Stomach (tissue), 9 donors: ENCODE measurements around the gene IPO13. TPM values are rescaled to one million over a fixed set of nuclear protein-coding genes. Genes with fewer than 3 reads are reported as not detected.

ENCODE experiments used
- DNase-seq, 2 donors: peaks; one replicate each; pipeline versions ENCODE4 v3.0.0 to v3.0.0-alpha.2; 2013 to 2019
- H3K27ac ChIP-seq, 5 donors: fragments of 200-600 bp in 4 of 5; sonication (generic) in 4 of 5; one replicate each; pipeline ENCODE4 v1.5.1; 2013 to 2019; ENCODE audit warnings: mild to moderate bottlenecking in 1 of 5, moderate library complexity in 1 of 5
- H3K27me3 ChIP-seq, 3 donors: fragments of 200-600 bp; sonication (generic); one replicate each; pipeline ENCODE4 v1.5.1; 2017 to 2019; ENCODE audit warnings: mixed run types in 1 of 3
- H3K36me3 ChIP-seq, 4 donors: fragments of 200-600 bp; sonication (generic); 1 replicate in 3 of 4; 2 replicates in 1 of 4; pipeline ENCODE4 v1.5.1; 2016 to 2019
- H3K4me1 ChIP-seq, 4 donors: fragments of 200-600 bp; sonication (generic); one replicate each; pipeline ENCODE4 v1.5.1; 2016 to 2019
- H3K4me3 ChIP-seq, 4 donors: fragments of 200-600 bp; sonication (generic) in 3 of 4; one replicate each; pipeline ENCODE4 v1.5.1; 2016 to 2019; ENCODE audit warnings: mild to moderate bottlenecking in 1 of 4
- H3K9me3 ChIP-seq, 4 donors: fragments of 200-600 bp; sonication (generic); one replicate each; pipeline ENCODE4 v1.5.1; 2016 to 2019
- CTCF ChIP-seq, 7 experiments: fragments of 450-650 bp in 4 of 7; fragments of 200-600 bp in 3 of 7; sonication (generic) in 3 of 7; IDR thresholded peaks; one replicate each; pipeline ENCODE4 v1.5.1; 2016 to 2019; ENCODE audit warnings: antibody characterized with exemption in 7 of 7, control low read depth in 2 of 7, mild to moderate bottlenecking in 1 of 7
- EP300 ChIP-seq: sonication (generic); formaldehyde crosslinking; IDR thresholded peaks from one replicate; pipeline ENCODE4 v1.6.1; 2017; ENCODE audit warnings: antibody characterized with exemption
- POLR2A ChIP-seq, 4 donors: fragments of 450-650 bp; IDR thresholded peaks; one replicate each; pipeline ENCODE4 v1.6.1; 2016; ENCODE audit warnings: antibody characterized with exemption in 4 of 4, control low read depth in 2 of 4, mild to moderate bottlenecking in 1 of 4, moderate library complexity in 1 of 4
- POLR2AphosphoS5 ChIP-seq, 3 donors: sonication (generic); formaldehyde crosslinking; IDR thresholded peaks; one replicate each; pipeline ENCODE4 v1.6.1; 2016; ENCODE audit warnings: antibody characterized with exemption in 3 of 3
- WGBS, 5 donors: extraction: QIAGEN DNeasy Blood & Tissue Kit in 3 of 5; methylation state at CpG; one replicate each; pipeline versions ENCODE4 v1.1.5 to v1.1.7; 2013 to 2018; 5-methylcytosine and 5-hydroxymethylcytosine counted together
- intact Hi-C: fragments of 100-400 bp; cut with DNase I; formaldehyde crosslinking; loops from one replicate; pipeline ENCODE4 v1.15.1; 2023; ENCODE audit warnings: low total_unique reads
- polyA plus RNA-seq, 3 donors: library from polyadenylated mRNA; stranded (reverse); fragments of 200-250 nt; gene quantifications; one replicate each; pipeline ENCODE4 v1.2.3, GENCODE V29; 2013
- total RNA-seq, 5 donors: library from RNA; depleted of rRNA; stranded (reverse); fragments of >200 nt; gene quantifications; one replicate each; pipeline versions ENCODE4 v1.1.0 to v1.2.3, GENCODE V29; 2014 to 2016
- donor health status: healthy with polysubstance abuse.
- donor health status: Bipolar disorder and iron deficiency.
- donor health status: healthy.

Gene IPO13
- total and polyA plus RNA-seq, 8 donors, result 6.2 to 54.5 (median 16.9) TPM

GRCh38 chr1:43932786-43933385 lies 13.9 kb upstream of the IPO13 start:
- no peak for DNase-seq
- Histone ChIP-seq H3K4me3 (peak overlapping the region; percentile 33 to 52 (median 46)), H3K9me3 (no peaks in the 10 kb centered on the region), H3K36me3 (peaks cover 0 to 9% (median 4%) of the 10 kb centered on the region in 4 donors), H3K27me3 (peaks cover 0 to 26% (median 25%) of the 10 kb centered on the region in 3 donors), H3K4me1 (peaks cover 29 to 46% (median 40%) of the 10 kb centered on the region in 4 donors), H3K27ac (peak overlapping the region in 3 of 5 donors; percentile 5 to 76 (median 47))
- WGBS, 5 donors, result 26 to 33% (median 28%) methylated on average over 8 of the region's 8 CpGs
- intact Hi-C loops, result loop anchor here (5.0 kb wide), 1 partner anchor 171 kb away; no protein-coding TSS in a partner anchor
- TF ChIP-seq CTCF (IDR thresholded peaks at IDR 0.05), result no peak
- no peak for TF ChIP-seq EP300

DNA sequence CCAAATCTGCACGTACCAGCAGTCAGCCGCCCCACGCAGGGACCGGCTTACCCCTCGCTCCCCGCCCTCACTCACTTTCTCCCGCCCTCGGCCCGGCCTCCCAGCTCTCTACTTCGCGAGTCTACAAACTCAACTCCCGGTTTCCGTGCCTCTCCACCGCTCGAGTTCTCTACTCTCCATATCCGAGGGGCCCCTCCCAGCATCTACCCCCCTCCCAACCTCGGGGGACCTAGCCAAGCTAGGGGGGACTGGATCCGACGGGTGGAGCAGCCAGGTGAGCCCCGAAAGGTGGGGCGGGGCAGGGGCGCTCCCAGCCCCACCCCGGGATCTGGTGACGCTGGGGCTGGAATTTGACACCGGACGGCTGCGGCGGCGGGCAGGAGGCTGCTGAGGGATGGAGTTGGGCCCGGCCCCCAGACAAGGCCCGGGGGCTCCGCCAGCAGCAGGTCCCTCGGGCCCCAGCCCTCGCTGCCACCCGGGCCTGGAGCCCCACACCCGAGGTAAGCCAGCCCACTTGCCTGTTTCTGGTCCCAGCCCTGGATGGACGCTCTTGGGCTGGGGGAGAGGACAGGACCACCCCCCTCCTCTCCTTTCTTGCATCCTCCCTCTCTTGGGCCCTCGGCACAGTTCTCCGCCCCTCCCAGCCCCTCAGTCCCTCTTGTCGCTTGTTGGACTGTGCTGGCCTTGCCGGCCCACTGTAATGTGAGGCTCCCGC lies 13.2 kb upstream of the IPO13 start, which contains the start of gene ARTN:
Gene ARTN (plus strand): TSS at position 416 of the 715 bp plus-strand sequence. CDS start 1,856 bp downstream, outside the sequence.
- Histone ChIP-seq H3K27ac (peak within 1 kb of the TSS in 3 of 5 donors; percentile 19 to 76 (median 47)), H3K9me3 (no peaks in the 10 kb centered on the region), H3K36me3 (peaks cover 0 to 9% (median 4%) of the 10 kb centered on the region in 4 donors), H3K4me3 (peak within 1 kb of the TSS; percentile 33 to 52 (median 46)), H3K27me3 (peaks cover 0 to 26% (median 25%) of the 10 kb centered on the region in 3 donors), H3K4me1 (peaks cover 29 to 46% (median 40%) of the 10 kb centered on the region in 4 donors)
- peak; percentile 35 to 78 for DNase-seq
- WGBS, 5 donors, result 2 to 8% (median 4%) methylated on average over 33 to 42 of the region's 42 CpGs
- TF ChIP-seq CTCF (IDR thresholded peaks at IDR 0.05), result no peak
- no peak for TF ChIP-seq EP300
- TF ChIP-seq POLR2A (IDR thresholded peaks at IDR 0.05), result no peak
- TF ChIP-seq POLR2AphosphoS5 (IDR thresholded peaks at IDR 0.05), result no peak
- intact Hi-C loops, result loop anchor here (5.0 kb wide), 1 partner anchor 171 kb away; no protein-coding TSS in a partner anchor

DNA sequence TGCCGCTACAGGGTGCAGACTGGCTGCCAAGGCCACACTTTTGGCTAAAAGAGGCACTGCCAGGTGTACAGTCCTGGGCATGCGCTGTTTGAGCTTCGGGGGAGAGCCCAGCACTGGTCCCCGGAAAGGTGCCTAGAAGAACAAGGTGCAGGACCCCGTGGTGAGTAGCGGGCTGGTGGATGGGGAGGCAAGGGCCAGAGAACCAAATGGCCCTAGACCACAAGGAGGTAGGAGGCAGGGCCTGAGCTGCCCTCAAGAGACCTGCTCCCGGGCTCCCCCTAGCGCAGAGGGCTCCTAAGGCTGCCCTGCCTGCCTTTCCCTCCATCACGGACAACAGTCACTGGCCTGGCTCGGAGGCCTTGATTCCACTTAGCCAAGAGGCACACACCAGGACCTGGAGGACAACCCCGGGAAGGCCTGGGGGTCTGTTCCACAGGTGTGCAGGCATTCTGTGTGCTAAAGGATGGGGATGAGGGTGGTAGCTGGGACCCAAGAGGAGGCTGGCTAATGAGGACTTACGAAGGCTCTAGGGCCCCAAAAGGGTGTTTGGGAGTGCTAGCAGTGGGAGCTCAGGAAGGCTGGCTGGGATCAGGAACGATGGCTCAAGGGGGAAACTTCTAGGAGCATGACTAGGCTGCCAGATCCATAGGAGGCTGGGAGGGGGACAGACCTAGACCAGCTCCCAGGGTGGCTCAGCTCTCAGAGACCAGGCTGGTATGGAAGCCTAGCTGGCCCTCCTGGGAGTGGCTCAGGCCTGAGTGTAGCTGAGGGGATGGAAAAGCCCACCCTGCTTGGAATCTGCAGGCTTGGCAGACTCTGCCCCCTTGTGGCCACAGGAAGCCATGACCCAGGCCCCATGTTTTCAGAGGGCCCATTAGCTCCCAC lies 12.4 kb upstream of the IPO13 start:
- no peaks in the 10 kb centered on the region for H3K9me3 ChIP-seq
- peaks cover 0 to 26% (median 25%) of the 10 kb centered on the region in 3 donors for H3K27me3 ChIP-seq
- peaks cover 29 to 46% (median 40%) of the 10 kb centered on the region in 4 donors for H3K4me1 ChIP-seq
- intact Hi-C loops, result loop anchor here (5.0 kb wide), 1 partner anchor 172 kb away; no protein-coding TSS in a partner anchor
- H3K4me3 ChIP-seq, result peak overlapping the region; percentile 33 to 52 (median 46)
- DNase-seq, result peak; percentile 68 to 89
- TF ChIP-seq POLR2A (IDR thresholded peaks at IDR 0.05) (no peak), EP300 (no peak), POLR2AphosphoS5 (IDR thresholded peaks at IDR 0.05) (no peak), CTCF (IDR thresholded peaks at IDR 0.05) (peak in 6 of 7 experiments; percentile 19 to 83 (median 76))
- peaks cover 0 to 9% (median 4%) of the 10 kb centered on the region in 4 donors for H3K36me3 ChIP-seq
- WGBS, 5 donors, result 28 to 40% (median 36%) methylated on average over 11 to 13 of the region's 13 CpGs
- H3K27ac ChIP-seq, result peak overlapping the region in 2 of 5 donors; percentile 19 to 76
